OCI-LY7 (cell line): ENCODE data around the gene GCNT2. TPM values are rescaled to one million over a fixed set of nuclear protein-coding genes. Genes with fewer than 3 reads are reported as not detected.

Source experiments
- BruUV-seq: library from RNA; stranded (reverse); fragments of 400-500 nt; replicated peaks from 2 replicates; lab custom pipeline; 2021; lab: Mats Ljungman, UMichigan
- CTCF ChIA-PET: fragments of 300-600 bp; sonication (Branson Sonifier 250); formaldehyde crosslinking; loops from one replicate; lab custom pipeline; 2022; ENCODE audit warnings: antibody characterized with exemption; ENCODE audit not compliant: unreplicated experiment; lab: Charles Lee
- POLR2A ChIA-PET: fragments of 300-600 bp; sonication (Branson Sonifier 250); formaldehyde crosslinking; loops from one replicate; lab custom pipeline; 2022; ENCODE audit warnings: antibody characterized with exemption; lab: Charles Lee
- DNase-seq: peaks from one replicate; pipeline ENCODE4 v3.0.0-alpha.2; 2015; ENCODE audit warnings: low spot score
- H2AFZ ChIP-seq: fragments of 200-600 bp; sonication (generic), shearing (Covaris generic); 2 replicates; pipeline ENCODE4 v1.6.1; 2014; ENCODE audit warnings: mild to moderate bottlenecking, antibody characterized with exemption, low read length, moderate library complexity
- H3K27ac ChIP-seq: fragments of 200-600 bp; sonication (generic); 2 replicates; pipeline ENCODE4 v1.5.1; 2014; ENCODE audit warnings: mixed run types, low read depth, mild to moderate bottlenecking, moderate library complexity, low read length, inconsistent platforms; ENCODE audit not compliant: poor library complexity, severe bottlenecking
- H3K36me3 ChIP-seq: fragments of 200-600 bp; sonication (generic); 2 replicates; pipeline ENCODE4 v1.6.1; 2014; ENCODE audit warnings: mild to moderate bottlenecking, antibody characterized with exemption, low read length, moderate library complexity, mixed read lengths; ENCODE audit not compliant: insufficient read depth
- H3K4me1 ChIP-seq: fragments of 200-600 bp; sonication (generic); 2 replicates; pipeline ENCODE4 v1.5.1; 2014; ENCODE audit warnings: mild to moderate bottlenecking, low read length; ENCODE audit not compliant: insufficient read depth, poor library complexity, severe bottlenecking
- H3K4me2 ChIP-seq: fragments of 200-600 bp; sonication (generic); 2 replicates; pipeline ENCODE4 v1.6.1; 2014; ENCODE audit warnings: mild to moderate bottlenecking, low read length
- H3K4me3 ChIP-seq: fragments of 200-600 bp; sonication (generic); 2 replicates; pipeline ENCODE4 v1.5.1; 2014; ENCODE audit warnings: mild to moderate bottlenecking, low read depth, low read length; ENCODE audit not compliant: poor library complexity, severe bottlenecking
- H3K79me2 ChIP-seq: fragments of 200-600 bp; sonication (generic); 2 replicates; pipeline ENCODE4 v1.6.1; 2016; ENCODE audit warnings: low read depth, mild to moderate bottlenecking, low read length, moderate library complexity, mixed read lengths; ENCODE audit not compliant: insufficient read depth
- H3K9me2 ChIP-seq: fragments of 200-600 bp; sonication (generic); 2 replicates; pipeline ENCODE4 v1.6.1; 2016; ENCODE audit warnings: mild to moderate bottlenecking, low read length, mixed read lengths; ENCODE audit not compliant: insufficient read depth
- H3K9me3 ChIP-seq: fragments of 200-600 bp; sonication (generic); 2 replicates; pipeline ENCODE4 v1.6.1; 2014; ENCODE audit warnings: mild to moderate bottlenecking, mixed run types, low read length, mixed read lengths
- H4K20me1 ChIP-seq: fragments of 200-600 bp; sonication (generic); 2 replicates; pipeline ENCODE4 v1.6.1; 2014; ENCODE audit warnings: mild to moderate bottlenecking, antibody characterized with exemption, low read length, moderate library complexity, mixed read lengths; ENCODE audit not compliant: insufficient read depth
- CTCF ChIP-seq: fragments of 200-600 bp; sonication (generic); conservative IDR thresholded peaks from 2 replicates; pipeline ENCODE4 v1.5.1; 2014; ENCODE audit warnings: mild to moderate bottlenecking, antibody characterized with exemption, low read length, moderate library complexity, mixed read lengths
- EZH2phosphoT487 ChIP-seq: fragments of 200-600 bp; sonication (generic); IDR thresholded peaks from 2 replicates; pipeline ENCODE4 v1.6.1; 2018; ENCODE audit warnings: low read depth, borderline replicate concordance, mild to moderate bottlenecking, mixed run types, antibody characterized with exemption, low read length, moderate library complexity, mixed read lengths
- intact Hi-C: fragments of 100-400 bp; cut with micrococcal nuclease; formaldehyde crosslinking; loops from one replicate; pipeline ENCODE4 v1.10.0; 2022; ENCODE audit not compliant: unreplicated experiment
- total RNA-seq, 2 experiments: library from RNA; depleted of rRNA in 1 of 2; stranded (reverse); fragments of >200 nt in 1 of 2; shearing (Covaris generic) in 1 of 2; gene quantifications; 2 replicates each; pipeline ENCODE4 v1.2.3, GENCODE V29; 2014 to 2022

Gene GCNT2
- total RNA-seq, 2 experiments from 2014 or later = 17.4 to 25.2 TPM

DNA sequence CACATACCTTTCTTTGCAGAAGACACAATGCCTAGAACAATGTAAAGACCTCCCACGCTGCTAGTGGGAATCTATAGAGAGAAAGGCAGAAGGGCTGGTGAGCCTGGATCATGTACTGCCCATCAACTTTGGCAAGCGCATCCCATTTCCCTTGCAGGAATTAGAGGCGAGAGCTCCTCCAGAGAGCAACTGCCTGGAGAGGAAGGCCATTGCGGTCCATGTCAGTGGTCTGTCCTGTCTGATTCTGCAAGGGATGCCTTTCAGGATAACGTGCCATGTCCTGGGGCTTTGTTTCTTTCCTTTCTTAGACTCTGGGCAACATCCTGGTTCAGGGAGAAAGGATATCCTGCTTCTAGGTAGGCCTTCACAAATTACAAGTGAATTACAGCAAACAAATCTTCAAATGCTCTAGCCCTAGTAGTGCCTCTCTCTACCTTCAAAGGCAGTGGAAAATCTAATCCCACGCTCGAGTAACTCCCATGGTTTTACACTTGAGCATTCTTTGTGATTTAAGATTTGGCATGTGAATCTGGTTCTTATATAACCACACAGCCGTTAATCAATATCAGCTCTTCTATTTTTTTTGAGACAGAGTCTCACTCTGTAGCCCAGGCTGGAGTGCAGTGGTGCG lies 38.5 kb downstream of the GCNT2 start:
- POLR2A ChIA-PET = interaction anchor here (0.9 to 1.3 kb wide), 2 partner anchors 8 to 1456 kb away, joined by 3 to 5 read pairs; no protein-coding TSS in a partner anchor
- no peak for TF ChIP-seq EZH2phosphoT487
- no peak for TF ChIP-seq CTCF
- no peaks in the 10 kb centered on the region for H3K9me3 ChIP-seq
- H3K9me2 ChIP-seq = no peaks in the 10 kb centered on the region
- H2AFZ ChIP-seq = no peak overlapping the region
- no TSS peak for BruUV-seq
- H4K20me1 ChIP-seq = peaks cover 6% of the 10 kb centered on the region; the same call in 1 of the 2 replicates
- no peak overlapping the region for H3K27ac ChIP-seq
- DNase-seq = no peak
- peaks cover 22% of the 10 kb centered on the region for H3K4me1 ChIP-seq
- H3K36me3 ChIP-seq = peaks cover 31% of the 10 kb centered on the region
- CTCF ChIA-PET = no interaction called here
- no peak overlapping the region for H3K4me2 ChIP-seq
- H3K4me3 ChIP-seq = no peak overlapping the region
- intact Hi-C loops = no loop called here
- H3K79me2 ChIP-seq = peaks cover 31% of the 10 kb centered on the region; the same call in 1 of the 2 replicates

- Histone ChIP-seq H3K79me2 (peaks cover 28% of the 10 kb centered on the region; the same call in 1 of the 2 replicates), H3K36me3 (peaks cover 24% of the 10 kb centered on the region), H3K9me3 (no peaks in the 10 kb centered on the region), H2AFZ (no peak overlapping the region), H3K27ac (no peak overlapping the region), H3K9me2 (no peaks in the 10 kb centered on the region), H4K20me1 (no peaks in the 10 kb centered on the region; the same call in 1 of the 2 replicates), H3K4me2 (no peak overlapping the region), H3K4me3 (no peak overlapping the region), H3K4me1 (peaks cover 19% of the 10 kb centered on the region)
- BruUV-seq = no TSS peak
- POLR2A ChIA-PET = interaction anchor here (0.5 to 1.0 kb wide), 3 partner anchors 27 to 1067 kb away, joined by 3 to 4 read pairs (median 3); no protein-coding TSS in a partner anchor
- intact Hi-C loops = no loop called here
- CTCF ChIA-PET = no interaction called here
- DNase-seq = no peak
- TF ChIP-seq EZH2phosphoT487 (no peak), CTCF (no peak)
Measured at GRCh38 chr6:10561611-10562199, 40.6 kb downstream of the GCNT2 start.
